Left renal cortex interstitium (tissue), 4 donors: Measurements from ENCODE around the gene PHLPP1. TPM values are rescaled to one million over a fixed set of nuclear protein-coding genes. Genes with fewer than 3 reads are reported as not detected.

ENCODE experiments used
- DNase-seq, 4 donors: peaks; one replicate each; pipeline ENCODE4 v3.0.0-alpha.2; 2013; ENCODE audit warnings: low read depth in 4 of 4, low spot score in 2 of 4, missing footprints in 1 of 4
- polyA plus RNA-seq, 4 donors: library from polyadenylated mRNA; unstranded; fragments of 120-200 nt; gene quantifications; one replicate each; pipeline ENCODE4 v1.2.1, GENCODE V29; 2013; ENCODE audit not compliant: insufficient read length in 4 of 4

PHLPP1 gene
- polyA plus RNA-seq, 4 donors: 15.5 to 19.9 (median 16.6) TPM

DNA sequence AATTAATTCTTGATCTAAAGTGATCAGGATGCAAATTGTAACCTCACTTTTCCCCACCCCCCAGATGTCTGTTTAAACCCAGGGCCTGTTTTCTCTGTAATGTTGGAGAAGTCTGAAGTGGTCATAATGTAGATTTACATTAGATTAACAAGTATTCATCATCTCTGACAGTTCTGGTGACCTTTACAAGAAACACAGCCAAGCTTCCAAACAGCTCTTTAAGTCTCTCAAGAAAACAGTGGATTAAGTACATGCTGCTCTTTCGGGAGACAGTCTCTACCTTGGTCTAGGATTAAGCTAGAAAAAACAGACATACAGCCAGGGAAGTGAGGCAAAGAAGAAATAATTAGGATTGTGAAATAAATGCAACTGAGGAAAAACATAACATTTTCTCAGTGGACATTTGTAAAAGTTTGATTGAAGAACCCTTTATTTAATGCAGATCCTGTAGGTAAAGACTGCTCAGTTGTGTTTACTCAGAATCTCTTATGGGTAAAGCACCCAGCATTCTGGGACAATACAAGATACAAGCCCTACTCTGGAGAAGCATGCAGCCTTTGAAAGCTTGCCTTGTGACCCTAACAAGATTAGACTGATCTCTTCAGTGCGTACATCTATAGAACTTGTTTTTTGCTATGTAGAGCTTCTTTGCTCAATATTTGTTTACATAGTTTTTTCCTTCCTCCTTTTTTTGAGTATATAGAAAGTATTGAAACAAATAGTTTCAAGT, 203.9 kb downstream of the PHLPP1 start:
- DNase-seq: no peak

DNA sequence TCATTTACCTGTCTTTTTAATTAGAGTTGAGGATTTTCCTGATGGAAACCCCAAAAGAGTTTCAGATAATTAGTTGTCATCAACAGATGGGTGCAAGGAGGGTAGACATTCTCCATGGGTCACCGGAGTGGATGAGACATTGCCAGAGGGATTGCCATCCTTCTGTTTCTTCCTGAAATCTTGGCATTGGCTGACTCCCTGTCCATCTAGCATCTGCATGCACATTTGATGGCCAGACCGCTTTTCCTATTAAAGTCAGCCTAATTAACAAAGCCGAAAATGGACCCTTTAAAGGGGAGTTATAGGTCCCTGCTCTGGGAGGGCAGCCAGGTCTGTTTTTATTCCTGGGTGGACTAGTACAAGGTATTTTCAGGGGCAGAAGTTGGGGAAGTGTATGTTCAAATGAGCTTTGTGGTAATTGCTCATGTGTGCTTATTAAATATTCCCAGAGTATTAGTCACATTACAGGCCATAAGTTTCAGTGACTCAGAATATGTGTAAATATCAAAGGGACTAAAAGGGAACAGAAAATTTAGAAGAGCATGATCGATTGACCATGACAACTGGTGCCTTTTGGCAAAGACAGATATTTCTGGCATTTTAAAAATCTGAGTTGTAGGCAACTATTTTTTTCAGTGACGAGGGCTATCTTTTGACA, 209.8 kb downstream of the PHLPP1 start:
- no peak for DNase-seq

GRCh38 chr18:62928326-62928725, 213.0 kb downstream of the PHLPP1 start:
- DNase-seq: no peak

- no peak for DNase-seq
Observed at GRCh38 chr18:62933261-62933887, 218.0 kb downstream of the PHLPP1 start.

DNA sequence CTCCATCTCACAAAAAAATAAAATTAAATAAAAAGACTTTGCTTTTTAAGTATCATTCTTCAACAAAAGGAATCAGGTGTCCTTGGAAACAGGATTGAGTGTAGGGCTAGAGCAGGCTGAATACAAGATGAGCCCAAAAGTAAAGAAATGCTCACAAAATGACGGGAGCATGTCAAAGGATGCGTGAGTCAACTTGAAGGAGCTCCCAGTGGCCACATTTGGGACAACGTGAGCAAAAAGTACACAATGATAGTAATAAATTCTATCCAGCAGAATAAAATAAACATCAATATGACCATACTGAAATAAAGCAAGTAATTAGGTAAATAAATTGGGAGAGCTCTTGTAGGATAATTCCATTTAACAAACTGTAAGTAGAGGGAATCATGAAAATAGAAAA, 220.7 kb downstream of the PHLPP1 start:
- no peak for DNase-seq

- no peak for DNase-seq
Observed at GRCh38 chr18:62937065-62937464, 221.7 kb downstream of the PHLPP1 start.

DNA sequence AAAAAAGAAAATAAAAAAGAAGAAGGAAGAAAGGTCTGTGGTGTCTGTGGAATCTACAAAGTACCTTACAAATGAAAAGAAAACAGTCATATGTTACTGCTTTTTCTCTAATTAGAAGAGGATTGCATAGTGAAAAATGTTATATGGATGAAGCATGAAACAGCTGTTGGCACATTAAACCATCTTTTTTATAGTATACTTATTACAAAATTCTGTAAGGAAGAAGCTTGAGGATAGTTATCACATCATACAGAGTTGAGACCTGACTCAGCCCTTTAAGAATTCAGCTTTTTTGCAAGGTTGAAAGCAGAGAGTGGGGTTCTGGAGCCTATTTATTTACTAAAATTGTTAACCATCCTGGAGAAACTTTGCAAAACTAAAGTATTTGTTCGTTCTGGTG, 222.7 kb downstream of the PHLPP1 start:
- DNase-seq: no peak

- no peak for DNase-seq
Observed at GRCh38 chr18:62938487-62938886, 223.1 kb downstream of the PHLPP1 start.

GRCh38 chr18:62939433-62939832, 224.1 kb downstream of the PHLPP1 start:
- DNase-seq: peak in 1 of 4 donors; percentile 10

GRCh38 chr18:62939926-62940325, 224.6 kb downstream of the PHLPP1 start:
- no peak for DNase-seq

DNA sequence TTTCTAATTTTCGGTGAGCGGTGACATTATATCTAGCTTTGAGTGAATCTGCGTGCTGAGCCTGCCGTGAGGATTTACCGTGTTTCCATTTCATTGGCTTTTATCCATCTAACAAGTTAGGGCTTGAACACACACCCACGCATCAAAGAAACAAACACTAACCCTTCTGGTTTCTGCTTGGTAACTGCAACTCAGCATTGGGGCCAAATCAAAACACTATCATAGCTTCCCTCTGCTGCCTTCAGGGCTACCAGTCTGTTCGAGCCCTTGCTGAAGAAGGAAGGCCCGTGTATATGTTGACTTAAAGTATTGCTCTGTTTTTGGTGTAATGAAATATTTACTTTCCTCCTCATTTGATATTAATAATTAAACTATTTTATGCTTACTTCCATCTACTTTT, 227.2 kb downstream of the PHLPP1 start:
- DNase-seq: no peak

DNA sequence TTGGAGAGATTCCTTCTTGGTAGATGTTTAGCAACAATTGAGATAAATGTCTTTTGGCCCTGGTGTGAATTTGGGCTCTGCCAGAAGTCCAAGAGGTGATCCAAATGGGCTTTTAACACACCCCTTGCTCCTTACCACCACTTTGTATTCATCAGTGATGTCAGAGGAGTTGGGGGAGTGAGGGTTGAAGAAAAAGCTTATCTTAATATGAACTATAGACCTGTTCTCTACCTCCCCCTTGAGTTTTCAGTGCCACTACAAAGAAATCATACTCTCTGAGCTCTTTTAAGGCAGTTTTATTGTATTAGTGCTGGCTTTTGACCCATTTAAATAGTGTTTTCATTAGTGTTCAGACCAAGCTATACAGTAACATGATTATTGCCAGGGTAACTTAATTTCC, 229.1 kb downstream of the PHLPP1 start:
- peak in 1 of 4 donors; percentile 6 for DNase-seq

DNA sequence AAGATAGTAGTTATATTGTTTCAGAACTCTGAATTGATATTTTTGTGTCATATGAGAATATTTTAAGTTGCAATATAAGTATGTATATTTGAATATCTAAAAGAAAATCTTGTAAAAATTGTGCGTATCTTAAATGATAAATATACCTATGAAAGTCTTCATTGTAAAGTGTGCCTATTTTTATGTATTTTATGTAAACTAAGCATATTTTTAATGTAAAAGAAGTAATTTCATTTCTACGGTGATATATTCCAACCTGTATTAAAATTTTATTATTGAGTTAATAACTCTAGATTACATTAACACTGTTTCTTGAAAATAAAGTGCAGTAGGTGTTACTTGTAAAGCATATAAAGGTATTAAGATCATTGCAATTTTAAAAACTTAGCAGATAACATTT, 233.4 kb downstream of the PHLPP1 start:
- no peak for DNase-seq

GRCh38 chr18:62950246-62950645, 234.9 kb downstream of the PHLPP1 start:
- DNase-seq: no peak

GRCh38 chr18:62952807-62953206, 237.5 kb downstream of the PHLPP1 start:
- DNase-seq: no peak

GRCh38 chr18:62953663-62954062, 238.3 kb downstream of the PHLPP1 start:
- no peak for DNase-seq

DNA sequence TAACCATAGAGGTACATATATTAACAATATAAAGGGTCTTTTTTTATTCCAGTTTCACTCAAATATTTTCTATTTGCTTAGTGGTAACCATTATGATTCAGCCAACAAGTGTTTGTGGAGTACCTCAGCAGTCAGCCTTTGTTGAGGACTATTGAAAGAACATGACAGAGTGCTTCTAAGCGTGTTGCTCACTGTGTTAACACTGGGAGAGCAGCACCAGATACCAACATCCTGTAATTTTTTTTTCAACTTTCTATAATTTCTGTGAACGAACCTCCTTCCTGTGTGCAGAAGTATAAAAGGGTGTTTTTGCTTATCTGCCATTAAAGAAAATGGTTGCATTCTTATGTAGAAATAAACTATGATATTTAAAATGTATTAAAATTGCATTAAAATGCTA, 239.0 kb downstream of the PHLPP1 start:
- DNase-seq: no peak

DNA sequence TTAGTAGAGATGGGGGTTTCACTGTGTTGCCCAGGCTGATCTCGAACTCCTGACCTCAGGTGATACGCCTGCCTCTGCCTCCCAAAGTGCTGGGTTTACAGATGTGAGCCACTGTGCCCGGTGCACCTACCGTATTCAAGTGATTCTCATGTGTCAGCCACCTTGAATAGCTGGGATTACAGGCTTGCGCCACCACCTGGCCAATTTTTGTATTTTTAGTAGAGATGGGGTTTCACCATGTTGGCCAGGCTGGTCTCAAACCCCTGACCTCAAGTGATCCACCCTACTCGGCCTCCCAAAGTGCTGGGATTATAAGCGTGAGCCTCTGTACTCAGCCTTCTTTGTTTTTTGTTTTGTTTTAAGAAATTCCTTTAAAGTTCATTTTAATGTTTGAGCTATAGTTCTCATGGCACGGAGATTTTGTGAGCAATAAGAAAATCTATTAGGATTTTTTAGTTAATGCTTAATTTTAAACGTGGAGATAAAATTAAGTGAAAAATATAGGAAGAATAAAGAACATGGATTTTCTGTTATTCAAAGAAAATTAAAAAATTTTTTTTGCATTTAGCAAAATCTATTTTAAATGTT, 242.6 kb downstream of the PHLPP1 start:
- no peak for DNase-seq

DNA sequence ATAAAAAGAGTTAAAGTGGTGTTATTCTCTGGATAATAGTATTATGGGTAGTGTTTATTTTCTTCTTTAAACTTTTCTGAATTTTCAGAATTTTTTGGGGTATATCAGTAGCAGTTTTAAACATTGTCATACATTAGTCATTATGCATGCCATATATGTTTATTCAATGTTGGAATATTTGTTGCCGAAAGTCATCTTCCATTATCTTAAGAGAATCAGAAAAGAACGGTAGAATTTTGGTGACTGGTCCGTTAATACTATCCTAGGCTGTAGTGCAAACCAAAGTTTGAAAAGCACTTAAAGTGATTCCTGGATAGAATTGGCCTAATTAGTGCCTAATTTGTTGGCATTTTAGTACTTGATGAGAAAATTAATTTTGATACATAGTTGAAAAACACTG, 244.1 kb downstream of the PHLPP1 start:
- DNase-seq: no peak

GRCh38 chr18:62963507-62963906, 248.2 kb downstream of the PHLPP1 start:
- DNase-seq: no peak

DNA sequence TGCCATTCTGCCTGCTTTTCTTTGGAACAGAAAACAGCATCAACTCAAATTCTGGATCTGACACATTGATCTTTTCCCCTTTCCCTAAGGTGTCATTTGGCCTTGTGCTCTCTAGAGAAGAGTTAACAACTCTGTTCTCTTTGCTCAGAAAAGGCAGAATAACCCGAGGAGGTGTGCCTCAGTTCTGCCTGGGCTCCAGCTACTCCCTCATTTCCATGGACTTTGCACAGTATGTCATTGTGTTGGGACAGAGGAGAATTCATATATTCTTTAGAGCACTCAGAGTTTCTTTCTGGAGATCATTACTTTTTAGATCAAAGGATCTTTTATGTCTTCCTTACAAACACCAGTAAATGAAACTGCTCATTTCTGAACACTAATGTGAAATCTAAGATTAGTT, 249.1 kb downstream of the PHLPP1 start:
- DNase-seq: no peak

GRCh38 chr18:62967089-62967488, 251.7 kb downstream of the PHLPP1 start:
- DNase-seq: no peak
